Gastroesophageal sphincter (tissue), 4 donors: ENCODE data around the gene ARF1. TPM values are rescaled to one million over a fixed set of nuclear protein-coding genes. Genes with fewer than 3 reads are reported as not detected.

ENCODE experiments used
- ATAC-seq: fragments of 150-250 bp; one replicate; pipeline ENCODE4 v1.9.1; 2016; ENCODE audit warnings: mild to moderate bottlenecking, moderate library complexity
- H3K27ac ChIP-seq, 4 donors: fragments of 200-600 bp; sonication (generic) in 3 of 4; 1 replicate in 3 of 4; 2 replicates in 1 of 4; pipeline ENCODE4 v1.5.1; 2016 to 2019
- H3K27me3 ChIP-seq: fragments of 200-600 bp; sonication (generic); one replicate; pipeline ENCODE4 v1.5.1; 2019
- H3K36me3 ChIP-seq, 2 donors: fragments of 200-600 bp; sonication (generic); one replicate each; pipeline ENCODE4 v1.5.1; 2019; ENCODE audit warnings: control low read depth in 1 of 2
- H3K4me1 ChIP-seq, 3 donors: fragments of 200-600 bp; sonication (generic); 1 replicate in 2 of 3; 2 replicates in 1 of 3; pipeline ENCODE4 v1.5.1; 2016 to 2019; ENCODE audit warnings: control low read depth in 2 of 3
- H3K4me3 ChIP-seq, 2 donors: fragments of 200-600 bp; sonication (generic); one replicate each; pipeline ENCODE4 v1.5.1; 2019; ENCODE audit warnings: mild to moderate bottlenecking in 1 of 2, moderate library complexity in 1 of 2
- H3K9me3 ChIP-seq, 3 donors: fragments of 200-600 bp; sonication (generic); one replicate each; pipeline ENCODE4 v1.5.1; 2017 to 2019; ENCODE audit warnings: control low read depth in 2 of 3
- EP300 ChIP-seq: sonication (generic); formaldehyde crosslinking; IDR thresholded peaks from one replicate; pipeline ENCODE4 v1.6.1; 2017; ENCODE audit warnings: antibody characterized with exemption, mild to moderate bottlenecking
- POLR2A ChIP-seq, 2 donors: fragments of 450-650 bp; IDR thresholded peaks; one replicate each; pipeline ENCODE4 v1.6.1; 2017; ENCODE audit warnings: antibody characterized with exemption in 2 of 2, mild to moderate bottlenecking in 2 of 2, moderate library complexity in 1 of 2
- POLR2AphosphoS5 ChIP-seq: sonication (generic); formaldehyde crosslinking; IDR thresholded peaks from one replicate; pipeline ENCODE4 v1.6.1; 2017; ENCODE audit warnings: antibody characterized with exemption
- WGBS, 2 donors: methylation state at CpG; one replicate each; pipeline ENCODE4 v1.1.5; 2018; ENCODE audit warnings: low coverage in 1 of 2; 5-methylcytosine and 5-hydroxymethylcytosine counted together
- total RNA-seq, 4 donors: library from RNA; depleted of rRNA; stranded (reverse); fragments of >200 nt; gene quantifications; one replicate each; pipeline ENCODE4 v1.1.0, GENCODE V29; 2016
- TF ChIP-seq, protein P1 (sequence below), 4 experiments: fragments of 200-600 bp in 2 of 4; fragments of 450-650 bp in 2 of 4; sonication (generic) in 1 of 4; IDR thresholded peaks; one replicate each; pipeline ENCODE4 v1.5.1; 2017 to 2019; ENCODE audit warnings: antibody characterized with exemption in 4 of 4, mild to moderate bottlenecking in 2 of 4, moderate library complexity in 2 of 4

The ARF1 gene
- total RNA-seq = 100 to 1,000 TPM; 256 to 385 (median 303) TPM

- Histone ChIP-seq H3K4me1 (peaks cover 5 to 60% (median 39%) of the 10 kb centered on the region in 3 donors), H3K27me3 (no peaks in the 10 kb centered on the region), H3K36me3 (no peaks in the 10 kb centered on the region), H3K4me3 (peak within 1 kb of the TSS; percentile 89 to 99), H3K9me3 (no peaks in the 10 kb centered on the region), H3K27ac (peak within 1 kb of the TSS; percentile 89 to 100 (median 98))
- peak; percentile 95 for ATAC-seq
- TF ChIP-seq, protein P1, sequence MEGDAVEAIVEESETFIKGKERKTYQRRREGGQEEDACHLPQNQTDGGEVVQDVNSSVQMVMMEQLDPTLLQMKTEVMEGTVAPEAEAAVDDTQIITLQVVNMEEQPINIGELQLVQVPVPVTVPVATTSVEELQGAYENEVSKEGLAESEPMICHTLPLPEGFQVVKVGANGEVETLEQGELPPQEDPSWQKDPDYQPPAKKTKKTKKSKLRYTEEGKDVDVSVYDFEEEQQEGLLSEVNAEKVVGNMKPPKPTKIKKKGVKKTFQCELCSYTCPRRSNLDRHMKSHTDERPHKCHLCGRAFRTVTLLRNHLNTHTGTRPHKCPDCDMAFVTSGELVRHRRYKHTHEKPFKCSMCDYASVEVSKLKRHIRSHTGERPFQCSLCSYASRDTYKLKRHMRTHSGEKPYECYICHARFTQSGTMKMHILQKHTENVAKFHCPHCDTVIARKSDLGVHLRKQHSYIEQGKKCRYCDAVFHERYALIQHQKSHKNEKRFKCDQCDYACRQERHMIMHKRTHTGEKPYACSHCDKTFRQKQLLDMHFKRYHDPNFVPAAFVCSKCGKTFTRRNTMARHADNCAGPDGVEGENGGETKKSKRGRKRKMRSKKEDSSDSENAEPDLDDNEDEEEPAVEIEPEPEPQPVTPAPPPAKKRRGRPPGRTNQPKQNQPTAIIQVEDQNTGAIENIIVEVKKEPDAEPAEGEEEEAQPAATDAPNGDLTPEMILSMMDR (IDR thresholded peaks at IDR 0.05) = peak in 2 of 4 experiments; percentile 40 to 48
- TF ChIP-seq EP300 (no peak), POLR2A (IDR thresholded peaks at IDR 0.05) (peak; percentile 87 to 89), POLR2AphosphoS5 (peak; percentile 92)
- no CpG with 5 or more reads among the region's 87 CpGs for WGBS, 2 donors
These were observed at the start of gene ARF1 for GRCh38 chr1:228082214-228082917. TSS of gene ARF1 (plus strand) at chr1:228082708. CDS start at chr1:228097115, 14,407 bp downstream.

GRCh38 chr1:228033376-228033775 is 49.1 kb upstream of the ARF1 start:
- Histone ChIP-seq H3K36me3 (no peaks in the 10 kb centered on the region), H3K4me3 (no peak overlapping the region), H3K27me3 (peaks cover 81% of the 10 kb centered on the region), H3K9me3 (peaks cover 0 to 16% (median 0%) of the 10 kb centered on the region in 3 donors), H3K27ac (no peak overlapping the region), H3K4me1 (peaks cover 0 to 10% (median 4%) of the 10 kb centered on the region in 3 donors)
- 78 to 80% methylated on average over 2 of the region's 2 CpGs for WGBS, 2 donors
- no peak for ATAC-seq
- TF ChIP-seq, protein P1 (IDR thresholded peaks at IDR 0.05) = no peak
- TF ChIP-seq POLR2A (IDR thresholded peaks at IDR 0.05) (no peak), POLR2AphosphoS5 (no peak), EP300 (no peak)

DNA sequence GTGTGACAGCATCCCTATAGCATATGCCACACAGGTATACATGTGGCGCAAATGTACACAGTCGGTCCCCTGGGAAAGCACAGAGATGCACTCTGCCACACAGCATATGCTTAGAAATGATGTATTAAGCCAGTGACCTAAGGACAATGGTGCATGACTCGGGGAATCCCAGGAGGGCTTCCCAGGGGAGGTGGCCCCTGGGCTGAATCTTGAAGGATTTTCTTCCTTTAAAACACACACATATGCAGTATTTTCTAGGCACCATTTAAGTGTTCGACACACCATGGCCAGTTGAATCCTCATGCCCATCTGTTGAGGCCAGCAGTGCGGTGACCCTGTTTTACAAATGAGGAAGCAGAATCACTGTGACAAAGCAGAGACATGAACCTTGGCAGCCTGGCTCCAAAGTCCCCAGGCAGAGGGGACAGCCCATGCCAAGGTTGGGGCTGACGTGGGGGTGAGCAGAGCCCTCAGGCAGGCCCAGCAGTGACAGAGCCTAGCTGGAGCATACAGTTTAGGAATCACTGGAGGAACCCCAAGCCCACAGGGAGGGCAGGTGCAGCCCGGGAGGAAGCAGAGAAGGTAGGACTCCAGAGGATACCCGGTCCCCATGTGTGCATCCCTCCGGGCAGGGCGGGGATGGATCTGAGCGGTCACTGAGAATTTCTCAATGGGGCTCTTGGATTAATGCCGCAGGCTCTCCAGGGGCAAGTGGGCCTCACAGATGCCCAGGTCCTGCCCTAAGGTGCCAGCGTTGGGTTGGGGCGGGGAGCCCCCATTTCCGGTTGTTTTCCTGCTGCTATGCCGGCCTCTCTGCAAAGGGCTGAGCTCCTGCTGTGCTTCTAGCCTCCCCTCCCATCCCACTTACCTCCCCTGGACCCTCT is 47.3 kb upstream of the ARF1 start:
- H3K36me3 ChIP-seq = no peaks in the 10 kb centered on the region
- ATAC-seq = no peak
- 69 to 100% methylated on average over 2 to 3 of the region's 16 CpGs for WGBS, 2 donors
- peaks cover 0 to 10% (median 4%) of the 10 kb centered on the region in 3 donors for H3K4me1 ChIP-seq
- no peak overlapping the region for H3K27ac ChIP-seq
- H3K27me3 ChIP-seq = peaks cover 82% of the 10 kb centered on the region
- no peak for TF ChIP-seq POLR2A (IDR thresholded peaks at IDR 0.05)
- TF ChIP-seq EP300 = no peak
- no peak for TF ChIP-seq POLR2AphosphoS5
- TF ChIP-seq, protein P1 (IDR thresholded peaks at IDR 0.05) = no peak
- peaks cover 0 to 16% (median 0%) of the 10 kb centered on the region in 3 donors for H3K9me3 ChIP-seq
- no peak overlapping the region for H3K4me3 ChIP-seq

GRCh38 chr1:228035844-228036243 is 46.7 kb upstream of the ARF1 start:
- ATAC-seq = no peak
- peaks cover 0 to 10% (median 4%) of the 10 kb centered on the region in 3 donors for H3K4me1 ChIP-seq
- peaks cover 81% of the 10 kb centered on the region for H3K27me3 ChIP-seq
- no peak overlapping the region for H3K4me3 ChIP-seq
- H3K27ac ChIP-seq = no peak overlapping the region
- peaks cover 0 to 16% (median 0%) of the 10 kb centered on the region in 3 donors for H3K9me3 ChIP-seq
- H3K36me3 ChIP-seq = no peaks in the 10 kb centered on the region
- TF ChIP-seq, protein P1 (IDR thresholded peaks at IDR 0.05) = no peak
- TF ChIP-seq POLR2AphosphoS5 (no peak), POLR2A (IDR thresholded peaks at IDR 0.05) (no peak), EP300 (no peak)
- WGBS, 2 donors = no CpG with 5 or more reads among the region's 5 CpGs
